WTC11 (cell line): Measurements from ENCODE around the gene DUSP22. TPM values are rescaled to one million over a fixed set of nuclear protein-coding genes. Genes with fewer than 3 reads are reported as not detected.

ENCODE experiments used
- ATAC-seq: fragments of 200-7000 bp; cut with Tn5 transposase; 2 replicates; pipeline ENCODE4 v1.10.0; 2021; ENCODE audit warnings: mild to moderate bottlenecking, moderate library complexity
- CTCF ChIA-PET: fragments of 300-600 bp; sonication (Branson Sonifier 250); formaldehyde crosslinking; loops from one replicate; lab custom pipeline; 2021; ENCODE audit warnings: antibody characterized with exemption; lab: Charles Lee
- POLR2A ChIA-PET: fragments of 350-600 bp; sonication (Branson Sonifier 250); formaldehyde crosslinking; loops from one replicate; lab custom pipeline; 2021; ENCODE audit warnings: antibody characterized with exemption; lab: Charles Lee
- DNase-seq: peaks from one replicate; pipeline ENCODE4 v3.0.0; 2021; ENCODE audit warnings: low spot score
- H3K27ac Mint-ChIP-seq: 2 replicates; pipeline ENCODE4 v1.8.0; 2021; ENCODE audit warnings: mixed read lengths
- H3K27me3 Mint-ChIP-seq: 2 replicates; pipeline ENCODE4 v1.8.0; 2021; ENCODE audit warnings: low read depth, mild to moderate bottlenecking, moderate library complexity, mixed read lengths
- H3K36me3 Mint-ChIP-seq: 2 replicates; pipeline ENCODE4 v1.8.0; 2021; ENCODE audit warnings: mixed read lengths
- H3K4me1 Mint-ChIP-seq: 2 replicates; pipeline ENCODE4 v1.8.0; 2022; ENCODE audit warnings: mixed read lengths
- H3K4me3 Mint-ChIP-seq: 2 replicates; pipeline ENCODE4 v1.8.0; 2021; ENCODE audit warnings: mild to moderate bottlenecking, moderate library complexity, mixed read lengths
- H3K9me3 Mint-ChIP-seq: 2 replicates; pipeline ENCODE4 v1.8.0; 2021; ENCODE audit warnings: mixed read lengths
- FOXJ3 ChIP-seq: sonication (generic); formaldehyde crosslinking; IDR thresholded peaks from 2 replicates; pipeline ENCODE4 v1.9.0; 2021; ENCODE audit warnings: missing genetic modification reagents, mild to moderate bottlenecking, borderline replicate concordance
- GTF2I ChIP-seq: fragments of 250-450 bp; sonication (Bioruptor Pico); conservative IDR thresholded peaks from 2 replicates; pipeline ENCODE4 v1.4.0; 2021; ENCODE audit warnings: mild to moderate bottlenecking
- NR3C1 ChIP-seq: sonication (generic); formaldehyde crosslinking; conservative IDR thresholded peaks from 2 replicates; pipeline ENCODE4 v1.8.1; 2023; ENCODE audit warnings: low read depth, mild to moderate bottlenecking, missing genetic modification reagents
- OVOL2 ChIP-seq: fragments of 250-450 bp; sonication (Bioruptor Pico); IDR thresholded peaks from 2 replicates; pipeline ENCODE4 v1.9.0; 2021; ENCODE audit warnings: mild to moderate bottlenecking, borderline replicate concordance
- RELA ChIP-seq: sonication (generic); formaldehyde crosslinking; IDR thresholded peaks from 2 replicates; pipeline ENCODE4 v1.8.1; 2022; ENCODE audit warnings: missing genetic modification reagents, mild to moderate bottlenecking, borderline replicate concordance
- TEAD1 ChIP-seq: sonication (generic); formaldehyde crosslinking; IDR thresholded peaks from 2 replicates; pipeline ENCODE4 v1.8.0; 2022; ENCODE audit warnings: mild to moderate bottlenecking, missing genetic modification reagents
- ZBTB21 ChIP-seq: sonication (generic); formaldehyde crosslinking; IDR thresholded peaks from 2 replicates; pipeline ENCODE4 v1.8.1; 2023; ENCODE audit warnings: mild to moderate bottlenecking, missing genetic modification reagents, borderline replicate concordance
- ZNF232 ChIP-seq: sonication (generic); formaldehyde crosslinking; IDR thresholded peaks from 2 replicates; pipeline ENCODE4 v1.8.0; 2022; ENCODE audit warnings: mild to moderate bottlenecking, missing genetic modification reagents
- total RNA-seq: library from RNA; stranded (reverse); gene quantifications from 3 replicates; pipeline ENCODE4 v1.2.3, GENCODE V29; 2021
- TF ChIP-seq, protein P1 (sequence below): sonication (generic); formaldehyde crosslinking; IDR thresholded peaks from 2 replicates; pipeline ENCODE4 v1.8.1; 2023; ENCODE audit warnings: mild to moderate bottlenecking, missing genetic modification reagents, borderline replicate concordance
- TF ChIP-seq, protein P2 (sequence below): sonication (generic); formaldehyde crosslinking; IDR thresholded peaks from 2 replicates; pipeline ENCODE4 v1.8.1; 2022; ENCODE audit warnings: mild to moderate bottlenecking, moderate library complexity, missing genetic modification reagents
- TF ChIP-seq, protein P3 (sequence below): fragments of 250-450 bp; sonication (Bioruptor Pico); conservative IDR thresholded peaks from 2 replicates; pipeline ENCODE4 v1.9.0; 2021; ENCODE audit warnings: mild to moderate bottlenecking
- TF ChIP-seq, protein P4 (sequence below): sonication (generic); formaldehyde crosslinking; IDR thresholded peaks from 2 replicates; pipeline ENCODE4 v1.8.0; 2023; ENCODE audit warnings: mild to moderate bottlenecking, missing genetic modification reagents
- TF ChIP-seq, protein P5 (sequence below): sonication (generic); formaldehyde crosslinking; IDR thresholded peaks from 2 replicates; pipeline ENCODE4 v1.8.0; 2022; ENCODE audit warnings: mild to moderate bottlenecking, missing genetic modification reagents

Gene DUSP22
- total RNA-seq, 1 experiment from 2014 or later: 38.5 TPM

DNA sequence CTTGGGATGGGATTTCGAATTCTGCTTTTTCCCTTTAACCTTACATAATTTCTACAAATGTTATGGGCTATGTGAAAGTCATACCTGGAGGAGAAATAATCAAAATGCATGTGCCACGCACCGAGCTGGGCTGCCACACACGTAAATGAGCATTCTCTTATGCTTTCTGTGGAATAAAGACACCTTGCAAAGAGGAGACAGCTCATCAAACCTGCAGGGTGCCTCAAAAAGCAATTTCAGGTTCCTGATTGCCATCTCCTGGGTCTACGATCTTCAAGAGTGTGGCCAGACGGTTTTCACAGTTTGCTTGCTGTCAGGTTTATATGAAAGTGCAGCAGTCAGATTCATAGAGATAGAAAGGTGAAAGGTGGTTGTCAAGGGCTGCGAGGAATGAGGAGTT, 36.6 kb downstream of the DUSP22 start (continued):
- no peak for TF ChIP-seq GTF2I (CRISPR knock-in tag)
- TF ChIP-seq ZNF232 (CRISPR knock-in tag): no peak
- no peak for TF ChIP-seq TEAD1 (CRISPR knock-in tag)
- TF ChIP-seq, protein P1, sequence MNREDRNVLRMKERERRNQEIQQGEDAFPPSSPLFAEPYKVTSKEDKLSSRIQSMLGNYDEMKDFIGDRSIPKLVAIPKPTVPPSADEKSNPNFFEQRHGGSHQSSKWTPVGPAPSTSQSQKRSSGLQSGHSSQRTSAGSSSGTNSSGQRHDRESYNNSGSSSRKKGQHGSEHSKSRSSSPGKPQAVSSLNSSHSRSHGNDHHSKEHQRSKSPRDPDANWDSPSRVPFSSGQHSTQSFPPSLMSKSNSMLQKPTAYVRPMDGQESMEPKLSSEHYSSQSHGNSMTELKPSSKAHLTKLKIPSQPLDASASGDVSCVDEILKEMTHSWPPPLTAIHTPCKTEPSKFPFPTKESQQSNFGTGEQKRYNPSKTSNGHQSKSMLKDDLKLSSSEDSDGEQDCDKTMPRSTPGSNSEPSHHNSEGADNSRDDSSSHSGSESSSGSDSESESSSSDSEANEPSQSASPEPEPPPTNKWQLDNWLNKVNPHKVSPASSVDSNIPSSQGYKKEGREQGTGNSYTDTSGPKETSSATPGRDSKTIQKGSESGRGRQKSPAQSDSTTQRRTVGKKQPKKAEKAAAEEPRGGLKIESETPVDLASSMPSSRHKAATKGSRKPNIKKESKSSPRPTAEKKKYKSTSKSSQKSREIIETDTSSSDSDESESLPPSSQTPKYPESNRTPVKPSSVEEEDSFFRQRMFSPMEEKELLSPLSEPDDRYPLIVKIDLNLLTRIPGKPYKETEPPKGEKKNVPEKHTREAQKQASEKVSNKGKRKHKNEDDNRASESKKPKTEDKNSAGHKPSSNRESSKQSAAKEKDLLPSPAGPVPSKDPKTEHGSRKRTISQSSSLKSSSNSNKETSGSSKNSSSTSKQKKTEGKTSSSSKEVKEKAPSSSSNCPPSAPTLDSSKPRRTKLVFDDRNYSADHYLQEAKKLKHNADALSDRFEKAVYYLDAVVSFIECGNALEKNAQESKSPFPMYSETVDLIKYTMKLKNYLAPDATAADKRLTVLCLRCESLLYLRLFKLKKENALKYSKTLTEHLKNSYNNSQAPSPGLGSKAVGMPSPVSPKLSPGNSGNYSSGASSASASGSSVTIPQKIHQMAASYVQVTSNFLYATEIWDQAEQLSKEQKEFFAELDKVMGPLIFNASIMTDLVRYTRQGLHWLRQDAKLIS: no peak
- TF ChIP-seq, protein P2, sequence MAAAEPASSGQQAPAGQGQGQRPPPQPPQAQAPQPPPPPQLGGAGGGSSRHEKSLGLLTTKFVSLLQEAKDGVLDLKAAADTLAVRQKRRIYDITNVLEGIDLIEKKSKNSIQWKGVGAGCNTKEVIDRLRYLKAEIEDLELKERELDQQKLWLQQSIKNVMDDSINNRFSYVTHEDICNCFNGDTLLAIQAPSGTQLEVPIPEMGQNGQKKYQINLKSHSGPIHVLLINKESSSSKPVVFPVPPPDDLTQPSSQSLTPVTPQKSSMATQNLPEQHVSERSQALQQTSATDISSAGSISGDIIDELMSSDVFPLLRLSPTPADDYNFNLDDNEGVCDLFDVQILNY (CRISPR knock-in tag): no peak
- TF ChIP-seq, protein P3, sequence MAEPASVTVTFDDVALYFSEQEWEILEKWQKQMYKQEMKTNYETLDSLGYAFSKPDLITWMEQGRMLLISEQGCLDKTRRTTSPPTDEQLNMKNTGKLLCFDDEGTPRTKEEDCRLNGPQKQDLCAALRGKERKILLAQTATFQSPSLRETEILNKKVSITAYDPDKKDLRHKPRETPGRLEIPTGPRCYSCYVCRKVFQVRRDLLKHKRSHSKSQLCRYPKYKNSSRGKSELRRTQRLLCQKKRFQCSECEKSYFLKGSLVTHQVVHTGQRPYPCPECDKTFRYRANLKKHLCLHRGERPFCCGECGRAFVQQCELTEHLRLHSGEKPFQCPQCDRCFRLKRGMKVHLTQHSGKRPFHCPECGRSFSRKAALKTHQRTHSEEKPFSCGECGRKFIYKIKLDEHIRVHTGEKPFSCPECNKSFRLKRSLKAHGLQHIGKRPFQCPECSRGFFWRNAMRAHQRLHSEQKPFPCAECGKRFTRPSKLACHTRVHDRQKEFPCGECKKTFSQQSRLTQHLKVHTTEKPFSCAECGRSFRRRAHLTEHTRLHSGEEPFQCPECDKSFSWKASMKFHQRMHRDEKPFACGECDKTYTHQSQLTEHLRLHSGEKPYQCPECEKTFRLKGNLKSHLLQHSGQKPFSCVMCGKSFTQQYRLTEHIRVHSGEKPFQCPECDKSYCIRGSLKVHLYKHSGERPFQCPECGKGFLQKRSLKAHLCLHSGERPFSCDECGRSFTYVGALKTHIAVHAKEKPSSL (CRISPR knock-in tag): no peak
- TF ChIP-seq ZBTB21: no peak

DNA sequence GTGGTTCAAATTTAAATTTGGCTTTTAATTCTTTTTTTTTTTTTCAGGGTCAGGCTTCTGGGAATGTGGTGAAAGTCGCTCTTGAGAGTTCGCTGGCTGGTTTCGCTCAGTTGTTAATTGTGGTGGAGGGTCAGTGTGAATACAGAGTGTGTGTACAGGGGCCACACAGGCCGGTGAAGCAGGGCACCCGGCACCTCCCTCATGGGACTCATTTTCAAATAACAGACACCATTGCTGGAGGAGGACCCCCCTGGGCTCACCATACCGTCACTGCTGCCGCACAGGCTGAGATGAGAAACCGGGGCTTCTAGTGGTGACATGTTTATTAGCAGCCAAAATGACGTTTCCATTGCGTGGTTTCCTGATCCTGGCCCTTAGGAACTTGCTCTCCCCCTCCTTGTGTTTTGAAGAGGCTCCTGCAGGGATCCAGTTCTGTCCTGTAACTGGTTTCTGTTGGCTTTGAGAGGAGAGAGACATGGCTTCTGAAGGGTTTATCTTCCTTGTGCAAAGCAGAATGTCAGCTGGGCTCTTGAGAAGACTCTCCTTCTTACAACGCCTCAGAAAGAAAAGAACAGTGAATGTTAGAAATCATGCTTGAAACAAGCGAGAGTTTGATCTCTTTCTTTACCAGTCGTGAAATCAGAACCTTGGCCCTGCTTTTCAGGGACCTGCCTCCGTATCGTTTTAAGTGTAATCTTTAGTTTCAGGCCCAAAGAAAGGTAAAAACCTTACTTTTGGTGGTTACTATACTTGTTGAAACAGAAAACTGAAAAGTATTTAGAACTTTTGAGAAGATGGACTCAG, 37.8 kb downstream of the DUSP22 start:
- H3K27me3 Mint-ChIP-seq: no peaks in the 10 kb centered on the region
- TF ChIP-seq OVOL2 (no peak), NR3C1 (CRISPR knock-in tag) (no peak), RELA (CRISPR knock-in tag) (no peak), FOXJ3 (CRISPR knock-in tag) (0 out of 2 replicates have a peak, but pooled peaks have one; percentile 44), ZBTB21 (no peak)
- TF ChIP-seq, protein P4, sequence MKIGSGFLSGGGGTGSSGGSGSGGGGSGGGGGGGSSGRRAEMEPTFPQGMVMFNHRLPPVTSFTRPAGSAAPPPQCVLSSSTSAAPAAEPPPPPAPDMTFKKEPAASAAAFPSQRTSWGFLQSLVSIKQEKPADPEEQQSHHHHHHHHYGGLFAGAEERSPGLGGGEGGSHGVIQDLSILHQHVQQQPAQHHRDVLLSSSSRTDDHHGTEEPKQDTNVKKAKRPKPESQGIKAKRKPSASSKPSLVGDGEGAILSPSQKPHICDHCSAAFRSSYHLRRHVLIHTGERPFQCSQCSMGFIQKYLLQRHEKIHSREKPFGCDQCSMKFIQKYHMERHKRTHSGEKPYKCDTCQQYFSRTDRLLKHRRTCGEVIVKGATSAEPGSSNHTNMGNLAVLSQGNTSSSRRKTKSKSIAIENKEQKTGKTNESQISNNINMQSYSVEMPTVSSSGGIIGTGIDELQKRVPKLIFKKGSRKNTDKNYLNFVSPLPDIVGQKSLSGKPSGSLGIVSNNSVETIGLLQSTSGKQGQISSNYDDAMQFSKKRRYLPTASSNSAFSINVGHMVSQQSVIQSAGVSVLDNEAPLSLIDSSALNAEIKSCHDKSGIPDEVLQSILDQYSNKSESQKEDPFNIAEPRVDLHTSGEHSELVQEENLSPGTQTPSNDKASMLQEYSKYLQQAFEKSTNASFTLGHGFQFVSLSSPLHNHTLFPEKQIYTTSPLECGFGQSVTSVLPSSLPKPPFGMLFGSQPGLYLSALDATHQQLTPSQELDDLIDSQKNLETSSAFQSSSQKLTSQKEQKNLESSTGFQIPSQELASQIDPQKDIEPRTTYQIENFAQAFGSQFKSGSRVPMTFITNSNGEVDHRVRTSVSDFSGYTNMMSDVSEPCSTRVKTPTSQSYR (CRISPR knock-in tag): no peak
- TF ChIP-seq, protein P5, sequence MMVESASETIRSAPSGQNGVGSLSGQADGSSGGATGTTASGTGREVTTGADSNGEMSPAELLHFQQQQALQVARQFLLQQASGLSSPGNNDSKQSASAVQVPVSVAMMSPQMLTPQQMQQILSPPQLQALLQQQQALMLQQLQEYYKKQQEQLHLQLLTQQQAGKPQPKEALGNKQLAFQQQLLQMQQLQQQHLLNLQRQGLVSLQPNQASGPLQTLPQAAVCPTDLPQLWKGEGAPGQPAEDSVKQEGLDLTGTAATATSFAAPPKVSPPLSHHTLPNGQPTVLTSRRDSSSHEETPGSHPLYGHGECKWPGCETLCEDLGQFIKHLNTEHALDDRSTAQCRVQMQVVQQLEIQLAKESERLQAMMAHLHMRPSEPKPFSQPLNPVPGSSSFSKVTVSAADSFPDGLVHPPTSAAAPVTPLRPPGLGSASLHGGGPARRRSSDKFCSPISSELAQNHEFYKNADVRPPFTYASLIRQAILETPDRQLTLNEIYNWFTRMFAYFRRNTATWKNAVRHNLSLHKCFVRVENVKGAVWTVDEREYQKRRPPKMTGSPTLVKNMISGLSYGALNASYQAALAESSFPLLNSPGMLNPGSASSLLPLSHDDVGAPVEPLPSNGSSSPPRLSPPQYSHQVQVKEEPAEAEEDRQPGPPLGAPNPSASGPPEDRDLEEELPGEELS (CRISPR knock-in tag): no peak

More for the DNA sequence above, 37.8 kb downstream of the DUSP22 start:
- Mint-ChIP-seq H3K9me3 (peaks cover 20% of the 10 kb centered on the region), H3K4me1 (no peaks in the 10 kb centered on the region), H3K36me3 (no peaks in the 10 kb centered on the region; the same call in 1 of the 2 replicates), H3K4me3 (no peak overlapping the region), H3K27ac (no peak overlapping the region)
- peak; percentile 82 for ATAC-seq
- no peak for DNase-seq
- ChIA-PET CTCF (interaction anchor here (0.7 to 1.2 kb wide), 2 partner anchors 8 to 113 kb away, joined by 3 read pairs; no protein-coding TSS in a partner anchor), POLR2A (no interaction called here)
